ENCODE data around the gene ELF1.

DNA sequence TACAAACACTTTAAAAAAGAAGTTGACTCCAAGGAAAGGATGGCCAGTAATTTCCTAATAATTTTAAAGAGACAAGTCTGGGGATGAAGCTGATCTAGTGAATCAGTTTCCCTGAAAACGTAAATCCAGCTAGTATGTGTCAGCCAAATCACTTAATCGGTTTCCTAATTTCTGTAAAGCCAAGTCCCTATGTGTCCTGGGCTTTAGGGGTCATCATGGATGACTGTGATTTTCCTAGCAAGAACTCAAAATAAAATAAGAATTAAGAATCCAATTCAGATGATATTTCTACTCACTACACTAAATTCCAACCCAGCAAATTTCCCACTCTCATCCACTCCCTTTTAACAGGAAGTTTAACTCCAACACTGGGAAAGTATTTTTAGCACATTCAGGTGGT lies 35.9 kb downstream of the ELF1 start:
- TF ChIP-seq, protein P1, sequence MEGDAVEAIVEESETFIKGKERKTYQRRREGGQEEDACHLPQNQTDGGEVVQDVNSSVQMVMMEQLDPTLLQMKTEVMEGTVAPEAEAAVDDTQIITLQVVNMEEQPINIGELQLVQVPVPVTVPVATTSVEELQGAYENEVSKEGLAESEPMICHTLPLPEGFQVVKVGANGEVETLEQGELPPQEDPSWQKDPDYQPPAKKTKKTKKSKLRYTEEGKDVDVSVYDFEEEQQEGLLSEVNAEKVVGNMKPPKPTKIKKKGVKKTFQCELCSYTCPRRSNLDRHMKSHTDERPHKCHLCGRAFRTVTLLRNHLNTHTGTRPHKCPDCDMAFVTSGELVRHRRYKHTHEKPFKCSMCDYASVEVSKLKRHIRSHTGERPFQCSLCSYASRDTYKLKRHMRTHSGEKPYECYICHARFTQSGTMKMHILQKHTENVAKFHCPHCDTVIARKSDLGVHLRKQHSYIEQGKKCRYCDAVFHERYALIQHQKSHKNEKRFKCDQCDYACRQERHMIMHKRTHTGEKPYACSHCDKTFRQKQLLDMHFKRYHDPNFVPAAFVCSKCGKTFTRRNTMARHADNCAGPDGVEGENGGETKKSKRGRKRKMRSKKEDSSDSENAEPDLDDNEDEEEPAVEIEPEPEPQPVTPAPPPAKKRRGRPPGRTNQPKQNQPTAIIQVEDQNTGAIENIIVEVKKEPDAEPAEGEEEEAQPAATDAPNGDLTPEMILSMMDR (IDR thresholded peaks at IDR 0.05; ENCODE audit: low read length), result no peak
- no peak for TF ChIP-seq EZH2 (optimal IDR thresholded peaks at IDR 0.05; ENCODE audit: low read depth, low read length)

All from MM.1S (cell line).